Psoas muscle (tissue), 8 donors: ENCODE measurements around the gene HBP1. TPM values are rescaled to one million over a fixed set of nuclear protein-coding genes. Genes with fewer than 3 reads are reported as not detected.

Experiments used
- ATAC-seq, 4 donors: fragments of 200-7000 bp; cut with Tn5 transposase; one replicate each; pipeline ENCODE4 v1.9.1; 2020; ENCODE audit warnings: moderate library complexity in 3 of 4, mild to moderate bottlenecking in 2 of 4
- DNase-seq, 2 donors: peaks; one replicate each; pipeline ENCODE4 v3.0.0-alpha.2; 2020
- H3K27ac ChIP-seq: fragments of 200-600 bp; one replicate; pipeline ENCODE4 v1.8.0; 2022
- H3K27me3 ChIP-seq, 3 donors: fragments of 200-600 bp in 1 of 3; one replicate each; pipeline versions ENCODE4 v1.6.1 to v1.8.0; 2013 to 2022; ENCODE audit warnings: low read length in 2 of 3, mild to moderate bottlenecking in 2 of 3, moderate library complexity in 1 of 3; ENCODE audit not compliant: insufficient read depth in 3 of 3
- H3K36me3 ChIP-seq, 2 donors: fragments of 200-600 bp in 1 of 2; one replicate each; pipeline versions ENCODE4 v1.6.1 to v1.8.0; 2013 to 2022; ENCODE audit warnings: low read depth in 1 of 2, mild to moderate bottlenecking in 1 of 2, moderate library complexity in 1 of 2; ENCODE audit not compliant: insufficient read depth in 1 of 2
- H3K4me1 ChIP-seq: fragments of 200-600 bp; one replicate; pipeline ENCODE4 v1.8.0; 2022
- H3K4me3 ChIP-seq: fragments of 200-600 bp; one replicate; pipeline ENCODE4 v1.8.0; 2022; ENCODE audit warnings: mild to moderate bottlenecking
- H3K9me3 ChIP-seq: fragments of 200-600 bp; one replicate; pipeline ENCODE4 v1.8.0; 2022
- CTCF ChIP-seq: fragments of 200-600 bp; IDR thresholded peaks from one replicate; pipeline ENCODE4 v1.8.0; 2022; ENCODE audit warnings: antibody characterized with exemption
- WGBS, 3 donors: extraction: QIAGEN DNeasy Blood & Tissue Kit; methylation state at CpG; one replicate each; pipeline versions ENCODE4 v1.1.6 to v1.1.7; 2013; 5-methylcytosine and 5-hydroxymethylcytosine counted together
- intact Hi-C, 2 donors: fragments of 100-400 bp; cut with DNase I; formaldehyde crosslinking; loops; one replicate each; pipeline versions ENCODE4 v1.11.0 to v1.14.2; 2022
- long read RNA-seq, 2 donors: library from polyadenylated mRNA; unstranded; transcript quantifications; one replicate each; pipeline ENCODE4 v2.0.0, GENCODE V29; 2021
- polyA plus RNA-seq, 3 donors: library from polyadenylated mRNA; stranded (reverse); fragments of 200-250 nt; gene quantifications; one replicate each; pipeline ENCODE4 v1.2.3, GENCODE V29; 2013
- total RNA-seq, 4 donors: library from RNA; stranded (reverse); fragmentation: NEBNext Ultra II Directional in 2 of 4; extraction: Animal tissue kit (Norgen Biotek cat#: 25700) in 2 of 4; gene quantifications; one replicate each; pipeline versions ENCODE4 v1.2.1 to v1.2.4, GENCODE V29; 2021 to 2023
- donor health status: healthy with polysubstance abuse.
- donor health status: DM: no; HTN: no; CAD: no; lungs with moderate emphysema.
- donor health status: Bipolar disorder and iron deficiency.
- donor health status: healthy.
- donor health status: DM: yes; HTN: yes; CAD: no.
- donor health status: DM: no; HTN: no; CAD: no.
- donor health status: DM: no; HTN: no; CAD: no.
- donor health status: DM: yes; HTN: yes; CAD: no.

Gene HBP1
- total RNA-seq, result 10 to 100 TPM; 65.3 to 74.9 (median 70.7) TPM
- polyA plus RNA-seq, result 10 to 100 TPM; 14.6 to 76.7 (median 69.5) TPM
- long read RNA-seq, donor 1, transcript HBP1-208 (11 exons, 2,704 nt), result major isoform, 18 of 37 reads
- long read RNA-seq, donor 1, partial matches to known transcripts, result 6 of 37 reads
- long read RNA-seq, donor 1, other reads (novel, unspliced or antisense), result 10 of 37 reads
- long read RNA-seq, donor 2, transcript HBP1-208 (11 exons, 2,704 nt), result major isoform, 18 of 58 reads
- long read RNA-seq, donor 2, transcript HBP1-201 (11 exons, 2,829 nt), result minor isoform, 15 of 58 reads
- long read RNA-seq, donor 2, partial matches to known transcripts, result 14 of 58 reads
- long read RNA-seq, donor 2, other reads (novel, unspliced or antisense), result 11 of 58 reads

GRCh38 chr7:107168233-107169119, at the start of gene HBP1:
Gene HBP1 (plus strand): TSS chr7:107169003. CDS start chr7:107179894, 10,891 bp downstream.
- peak within 1 kb of the TSS; percentile 82 for H3K4me3 ChIP-seq
- no peaks in the 10 kb centered on the region for H3K36me3 ChIP-seq
- no peaks in the 10 kb centered on the region for H3K27me3 ChIP-seq
- H3K4me1 ChIP-seq, result peaks cover 33% of the 10 kb centered on the region
- no peaks in the 10 kb centered on the region for H3K9me3 ChIP-seq
- WGBS, 3 donors, result 0 to 1% (median 0%) methylated on average over 43 to 44 of the region's 44 CpGs
- peak within 1 kb of the TSS; percentile 99 for H3K27ac ChIP-seq
- no peak for TF ChIP-seq CTCF
- peak; percentile 99 for DNase-seq
- intact Hi-C loops, result loop anchor here in 1 of 2 donors (10.0 kb wide), 1 partner anchor 884 kb away; the partner anchor contains the start of gene NAMPT
- ATAC-seq, result peak; percentile 88 to 94 (median 90)

- Histone ChIP-seq H3K27ac (no peak overlapping the region), H3K4me3 (no peak overlapping the region), H3K36me3 (no peaks in the 10 kb centered on the region), H3K4me1 (no peaks in the 10 kb centered on the region), H3K9me3 (no peaks in the 10 kb centered on the region), H3K27me3 (no peaks in the 10 kb centered on the region)
- DNase-seq (no peak), ATAC-seq (no peak)
- intact Hi-C loops, result no loop called here
- WGBS, 3 donors, result 73 to 79% (median 77%) methylated on average over 6 of the region's 6 CpGs
- TF ChIP-seq CTCF, result no peak
These were observed 49.3 kb upstream of the HBP1 start for GRCh38 chr7:107119376-107120105.

GRCh38 chr7:107122486-107122911, 46.3 kb upstream of the HBP1 start:
- no peak for DNase-seq
- 24 to 52% (median 41%) methylated on average over 4 of the region's 4 CpGs for WGBS, 3 donors
- H3K27me3 ChIP-seq, result no peaks in the 10 kb centered on the region
- H3K36me3 ChIP-seq, result no peaks in the 10 kb centered on the region
- intact Hi-C loops, result no loop called here
- TF ChIP-seq CTCF, result no peak
- H3K9me3 ChIP-seq, result no peaks in the 10 kb centered on the region
- no peak for ATAC-seq
- no peak overlapping the region for H3K27ac ChIP-seq
- no peak overlapping the region for H3K4me3 ChIP-seq
- no peaks in the 10 kb centered on the region for H3K4me1 ChIP-seq

GRCh38 chr7:107123392-107123791, 45.4 kb upstream of the HBP1 start:
- no peak for ATAC-seq
- no peaks in the 10 kb centered on the region for H3K36me3 ChIP-seq
- intact Hi-C loops, result no loop called here
- 93 to 94% (median 94%) methylated on average over 4 of the region's 4 CpGs for WGBS, 3 donors
- TF ChIP-seq CTCF, result no peak
- no peak overlapping the region for H3K27ac ChIP-seq
- no peak for DNase-seq
- no peaks in the 10 kb centered on the region for H3K4me1 ChIP-seq
- no peaks in the 10 kb centered on the region for H3K27me3 ChIP-seq
- H3K4me3 ChIP-seq, result no peak overlapping the region
- no peaks in the 10 kb centered on the region for H3K9me3 ChIP-seq
